Activated T-cell treated with anti-CD3 and anti-CD28 coated beads, Interleukin-2, amount 50 U/mL, for 72 hours (primary cell): ENCODE data around the gene NUP188. TPM values are rescaled to one million over a fixed set of nuclear protein-coding genes. Genes with fewer than 3 reads are reported as not detected.
"Not testable (repeated sequence)": the region's sequence is repeated elsewhere in the genome, so short reads cannot be mapped to it uniquely, and the experiment has no call there.

ENCODE experiments used
- ATAC-seq, 2 donors: fragments of 150-1000 bp; cut with Tn5 transposase; replicated peaks in 1 of 2; 2 replicates each; pipeline ENCODE4 v1.10.0; 2021; ENCODE audit warnings: moderate library complexity in 2 of 2, mild to moderate bottlenecking in 1 of 2
- DNase-seq, 2 donors: peaks; one replicate each; pipeline ENCODE4 v3.0.0; 2021 to 2022; ENCODE audit warnings: mixed read lengths in 1 of 2
- H3K27ac Mint-ChIP-seq: one replicate; pipeline ENCODE4 v1.8.0; 2022; ENCODE audit warnings: mild to moderate bottlenecking, moderate library complexity, mixed read lengths
- H3K27me3 Mint-ChIP-seq: one replicate; pipeline ENCODE4 v1.8.0; 2022; ENCODE audit warnings: low read depth, mixed read lengths
- H3K36me3 Mint-ChIP-seq, 2 donors: one replicate each; pipeline ENCODE4 v1.8.0; 2022; ENCODE audit warnings: mixed read lengths in 2 of 2, mild to moderate bottlenecking in 1 of 2; ENCODE audit not compliant: insufficient read depth in 2 of 2
- H3K4me1 Mint-ChIP-seq: one replicate; pipeline ENCODE4 v1.8.0; 2022; ENCODE audit warnings: low read depth, mixed read lengths
- H3K4me3 Mint-ChIP-seq, 2 donors: one replicate each; pipeline ENCODE4 v1.8.0; 2022; ENCODE audit warnings: mild to moderate bottlenecking in 2 of 2, mixed read lengths in 2 of 2, moderate library complexity in 2 of 2
- H3K9me3 Mint-ChIP-seq, 2 donors: one replicate each; pipeline ENCODE4 v1.8.0; 2022; ENCODE audit warnings: mixed read lengths in 2 of 2
- total RNA-seq, 2 donors: library from RNA; stranded (reverse); gene quantifications; one replicate each; pipeline ENCODE4 v1.2.3, GENCODE V29; 2022

NUP188 gene
- total RNA-seq, 2 donors from 2014 or later: 90.0 to 98.0 TPM

DNA sequence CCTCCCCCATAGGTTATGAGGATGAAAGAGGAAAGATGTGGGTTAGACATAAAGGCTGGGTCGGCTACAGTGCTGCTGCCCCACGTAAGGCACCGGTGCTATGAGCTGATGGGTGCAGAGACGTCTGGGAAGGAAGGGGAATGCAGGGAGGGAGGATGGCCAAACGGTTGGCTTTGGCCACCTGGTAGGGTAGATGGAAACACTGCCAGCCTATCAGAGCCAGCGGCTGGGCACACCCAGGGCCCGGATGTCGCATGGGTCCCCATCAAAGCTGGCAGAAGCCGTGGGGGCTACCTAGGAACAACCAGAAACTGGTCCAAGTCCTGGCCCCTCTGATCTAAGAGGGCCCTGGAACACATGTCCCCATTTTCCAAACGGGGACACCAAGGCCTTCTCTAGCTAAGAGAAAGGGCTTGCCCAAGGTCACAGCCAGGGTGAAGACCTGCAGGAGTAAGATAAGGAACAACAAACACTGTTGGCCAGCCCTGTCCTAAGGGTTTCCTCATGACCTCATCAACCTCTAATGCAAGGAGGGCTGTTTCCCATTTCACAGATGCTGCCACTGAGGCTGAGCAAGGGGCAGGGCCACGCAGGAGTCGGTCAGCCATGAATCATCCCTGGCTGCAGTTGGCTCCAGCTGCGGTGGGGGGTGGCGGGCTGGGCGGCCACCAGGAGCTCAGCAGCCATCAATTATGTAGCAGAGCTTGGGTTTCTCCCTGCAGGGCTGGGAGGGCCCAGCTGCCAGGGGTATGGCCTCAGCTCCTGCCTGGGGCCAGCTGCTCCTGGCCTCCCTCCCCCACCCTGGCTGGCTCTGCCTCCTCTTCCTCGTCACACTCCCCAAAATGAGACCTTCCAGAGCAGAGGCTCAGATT is 75.8 kb downstream of the NUP188 start:
- no peaks in the 10 kb centered on the region for H3K27me3 Mint-ChIP-seq
- no peak for ATAC-seq
- H3K4me3 Mint-ChIP-seq: no peak overlapping the region
- H3K27ac Mint-ChIP-seq: no peak overlapping the region
- DNase-seq: no peak
- peaks cover 0 to 1% of the 10 kb centered on the region in 2 donors for H3K36me3 Mint-ChIP-seq
- no peaks in the 10 kb centered on the region for H3K9me3 Mint-ChIP-seq
- peaks cover 23% of the 10 kb centered on the region for H3K4me1 Mint-ChIP-seq

DNA sequence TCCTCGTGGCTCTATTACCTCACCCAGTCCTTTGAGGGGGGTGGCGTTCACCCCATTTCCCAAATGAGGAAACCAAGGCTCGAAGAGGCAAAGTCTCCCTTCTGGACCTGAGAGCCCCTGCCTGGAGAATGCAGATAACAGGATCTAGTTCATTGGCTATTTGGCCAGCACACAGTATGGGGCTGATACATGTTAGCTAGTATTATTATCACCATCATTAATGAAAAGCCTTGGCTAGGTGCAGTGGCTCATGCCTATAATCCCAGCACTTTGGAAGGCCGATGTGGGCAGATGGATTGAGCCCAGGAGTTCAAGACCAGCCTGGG is 76.4 kb downstream of the NUP188 start:
- H3K36me3 Mint-ChIP-seq: peaks cover 0 to 1% of the 10 kb centered on the region in 2 donors
- ATAC-seq (no peak), DNase-seq (no peak)
- H3K4me1 Mint-ChIP-seq: peaks cover 27% of the 10 kb centered on the region
- H3K27ac Mint-ChIP-seq: no peak overlapping the region
- no peaks in the 10 kb centered on the region for H3K9me3 Mint-ChIP-seq
- no peak overlapping the region for H3K4me3 Mint-ChIP-seq
- no peaks in the 10 kb centered on the region for H3K27me3 Mint-ChIP-seq

DNA sequence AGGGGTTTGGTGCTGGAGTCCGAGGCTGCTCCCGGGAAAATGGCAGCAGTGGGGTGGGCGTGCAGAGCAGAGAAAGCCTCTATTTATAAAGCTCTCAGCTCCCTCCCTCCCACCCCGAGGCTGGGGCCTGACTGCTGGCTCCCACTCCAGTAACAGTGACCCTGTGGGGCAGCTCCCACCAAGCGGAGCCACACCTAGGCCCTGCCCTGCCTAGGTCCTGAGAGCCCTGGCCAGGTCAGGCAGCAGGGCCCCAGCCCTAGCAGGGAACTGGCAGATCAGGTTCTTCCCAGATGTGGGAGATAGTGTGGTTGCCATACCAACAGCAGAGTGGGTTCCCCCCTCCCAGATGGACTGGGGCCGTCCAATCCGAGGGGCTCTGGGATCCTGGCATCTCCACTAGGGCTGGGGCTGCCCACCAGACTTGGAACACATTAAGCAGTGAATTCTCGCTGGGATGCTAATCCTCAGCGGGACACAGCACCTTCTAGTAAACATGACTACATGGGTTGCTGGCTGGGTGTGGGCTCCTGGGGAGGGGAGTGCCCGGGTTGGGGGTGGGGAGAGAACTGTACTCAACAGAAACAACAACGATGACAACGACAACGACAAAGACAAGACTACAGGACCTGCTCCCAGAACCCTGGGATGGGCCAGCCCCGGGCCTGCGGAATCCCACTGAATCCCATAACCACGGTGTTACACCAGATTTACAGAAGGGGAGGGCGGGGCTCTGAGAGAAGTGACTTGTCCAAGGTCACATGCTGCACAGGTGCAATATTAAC is 79.1 kb downstream of the NUP188 start:
- H3K27ac Mint-ChIP-seq: no peak overlapping the region

DNA sequence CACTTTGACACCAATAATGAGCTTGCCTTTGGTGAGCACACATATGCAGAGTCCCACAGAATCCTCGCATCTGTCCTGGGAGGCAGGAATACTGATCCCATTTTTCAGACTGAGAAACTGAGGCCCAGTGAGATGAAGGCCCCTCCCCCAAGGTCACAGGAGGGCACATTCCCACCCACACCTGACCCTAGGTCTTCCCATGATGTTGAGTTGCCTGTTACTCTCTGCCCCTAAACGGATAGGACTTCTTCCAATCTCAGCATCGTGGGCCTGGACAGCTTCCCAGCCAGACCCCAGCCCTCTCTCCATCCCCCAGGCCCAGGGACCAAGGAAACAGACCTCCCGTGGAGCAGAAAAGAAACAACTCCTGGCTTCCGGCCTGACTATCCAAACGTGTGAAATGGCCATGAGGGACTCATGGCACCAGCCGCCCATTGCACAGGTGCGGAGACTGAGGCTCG is 79.8 kb downstream of the NUP188 start:
- peak overlapping the region; percentile 51 for H3K27ac Mint-ChIP-seq
- no peaks in the 10 kb centered on the region for H3K9me3 Mint-ChIP-seq
- H3K27me3 Mint-ChIP-seq: no peaks in the 10 kb centered on the region
- H3K4me3 Mint-ChIP-seq: peak overlapping the region; percentile 93 to 95
- ATAC-seq (no peak), DNase-seq (no peak)
- peaks cover 0 to 1% of the 10 kb centered on the region in 2 donors for H3K36me3 Mint-ChIP-seq
- peaks cover 41% of the 10 kb centered on the region for H3K4me1 Mint-ChIP-seq

More for the DNA sequence above, 79.1 kb downstream of the NUP188 start:
- Mint-ChIP-seq H3K36me3 (peaks cover 0 to 1% of the 10 kb centered on the region in 2 donors), H3K4me3 (peak overlapping the region; percentile 93 to 95), H3K27me3 (no peaks in the 10 kb centered on the region), H3K4me1 (peaks cover 41% of the 10 kb centered on the region), H3K9me3 (no peaks in the 10 kb centered on the region)
- DNase-seq (no peak), ATAC-seq (no peak)

DNA sequence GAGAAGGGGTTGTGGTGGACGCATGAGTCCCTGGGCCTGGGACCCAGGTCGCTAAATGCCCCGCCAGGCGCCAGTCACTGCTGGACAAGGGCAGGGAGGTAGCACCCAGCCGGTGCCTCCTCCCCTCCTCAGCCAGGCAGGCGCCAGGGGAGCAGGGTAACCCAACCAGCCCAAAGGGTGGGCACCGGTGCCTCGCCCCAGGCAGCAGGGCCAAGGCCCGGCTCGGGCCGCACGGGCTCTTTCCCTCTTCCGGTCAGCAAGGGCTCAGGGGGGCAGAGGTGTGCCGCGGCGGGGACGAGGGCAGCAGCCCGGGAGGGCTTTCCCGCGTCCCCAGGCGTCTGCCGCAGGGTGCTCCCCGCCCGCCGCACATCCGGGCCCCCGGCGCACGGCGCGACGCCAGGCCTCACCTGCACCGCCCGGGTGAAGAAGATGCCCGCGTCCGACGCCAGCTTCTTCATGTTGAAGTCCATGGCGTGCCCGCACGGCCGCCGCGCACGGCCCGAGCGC is 80.2 kb downstream of the NUP188 start:
- Mint-ChIP-seq H3K27me3 (no peaks in the 10 kb centered on the region), H3K9me3 (no peaks in the 10 kb centered on the region), H3K4me3 (peak overlapping the region; percentile 93 to 95), H3K36me3 (peaks cover 0 to 1% of the 10 kb centered on the region in 2 donors), H3K27ac (peak overlapping the region; percentile 51), H3K4me1 (peaks cover 39% of the 10 kb centered on the region)
- peak; percentile 81 to 82 for DNase-seq
- peak; percentile 71 to 74 for ATAC-seq

DNA sequence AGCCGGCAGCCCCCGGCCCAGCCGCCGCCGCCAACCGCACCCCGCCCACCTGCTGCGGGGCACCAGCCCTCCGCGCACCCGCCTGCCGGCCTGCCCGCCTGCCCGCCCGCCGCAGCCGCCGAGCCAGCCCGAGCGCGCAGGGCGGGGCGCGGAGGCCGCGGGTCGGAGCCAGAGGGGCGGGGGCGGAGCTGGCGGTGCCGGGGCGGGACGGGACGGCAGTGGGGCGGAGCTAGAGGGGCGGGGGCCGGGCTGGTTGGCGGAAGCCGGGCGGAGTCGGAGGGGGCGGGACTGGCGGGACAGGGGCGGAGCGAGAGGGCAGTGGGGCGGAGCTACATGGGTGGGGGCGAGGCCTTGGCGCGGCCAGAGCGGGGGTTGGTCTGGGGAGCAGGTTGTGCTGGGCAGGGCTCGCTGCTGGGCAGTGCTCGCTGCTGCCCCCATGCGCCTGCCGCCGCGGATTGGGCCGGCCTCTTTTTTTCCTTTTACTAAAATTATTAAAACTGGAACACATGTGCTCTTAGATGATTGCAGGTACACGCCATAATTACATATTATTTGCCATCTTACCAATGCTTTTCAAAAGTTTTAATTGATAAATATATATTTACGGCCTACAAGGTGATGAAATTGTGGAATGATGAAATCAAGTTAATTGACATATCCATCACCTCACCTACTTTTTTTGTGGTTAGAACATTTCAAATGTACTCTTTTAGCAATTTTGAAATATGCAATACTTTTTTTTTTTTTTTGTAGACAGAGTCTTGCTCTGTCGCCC is 80.9 kb downstream of the NUP188 start, which contains the start of gene SH3GLB2:
SH3GLB2 (minus strand) TSS at position 140 of the 775 bp plus-strand sequence. CDS start 177 bp downstream, outside the sequence.
- H3K27ac Mint-ChIP-seq: peak within 1 kb of the TSS; percentile 51
- peaks cover 35% of the 10 kb centered on the region for H3K4me1 Mint-ChIP-seq
- no peaks in the 10 kb centered on the region for H3K36me3 Mint-ChIP-seq
- H3K4me3 Mint-ChIP-seq: peak within 1 kb of the TSS; percentile 93 to 95
- DNase-seq: peak; percentile 93 to 97
- H3K27me3 Mint-ChIP-seq: no peaks in the 10 kb centered on the region
- H3K9me3 Mint-ChIP-seq: no peaks in the 10 kb centered on the region
- peak; percentile 92 for ATAC-seq

DNA sequence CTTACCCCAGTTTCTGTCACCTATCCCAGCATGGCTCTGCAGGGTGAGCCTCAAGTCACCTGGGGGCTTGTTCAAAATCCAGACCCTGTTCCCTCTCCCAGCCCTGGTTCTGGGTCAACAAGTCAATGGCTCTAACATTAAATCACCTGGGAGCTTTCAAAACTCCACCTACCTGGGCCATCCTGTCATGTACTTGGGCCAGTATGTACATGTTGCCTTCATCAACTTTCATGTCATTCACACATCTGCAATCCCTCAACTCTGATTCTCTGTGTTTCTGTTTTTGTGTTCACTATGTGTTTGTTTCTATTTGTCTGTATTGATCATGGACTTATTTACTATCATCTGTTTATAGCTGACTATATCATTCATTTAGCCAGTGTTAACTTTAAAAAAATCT is 82.7 kb downstream of the NUP188 start:
- Mint-ChIP-seq H3K27me3 (no peaks in the 10 kb centered on the region), H3K9me3 (no peaks in the 10 kb centered on the region), H3K4me1 (peaks cover 35% of the 10 kb centered on the region), H3K36me3 (no peaks in the 10 kb centered on the region), H3K27ac (no peak overlapping the region), H3K4me3 (no peak overlapping the region)
- no peak for ATAC-seq
- no peak for DNase-seq

DNA sequence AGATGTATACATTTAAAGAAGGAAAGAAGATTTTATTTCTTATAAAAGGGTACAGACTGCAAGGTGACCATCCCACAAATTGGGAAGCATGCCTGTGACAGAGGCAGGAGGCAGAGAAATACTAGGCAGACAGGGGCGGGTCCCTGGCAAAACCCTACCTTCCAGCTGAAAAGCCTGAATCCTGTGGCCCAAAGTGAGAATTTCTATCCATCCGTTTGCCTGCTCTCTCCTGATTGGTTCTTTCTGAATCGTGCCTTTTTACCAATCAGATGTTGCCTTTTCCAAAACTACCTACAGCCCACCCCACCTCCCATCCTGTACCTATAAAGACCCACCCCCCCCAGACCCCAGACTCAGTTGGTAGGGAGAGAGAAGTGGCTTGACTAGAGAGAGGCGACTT is 84.0 kb downstream of the NUP188 start:
- H3K27me3 Mint-ChIP-seq: no peaks in the 10 kb centered on the region
- ATAC-seq (no peak), DNase-seq (no peak)
- H3K4me3 Mint-ChIP-seq: no peak overlapping the region
- H3K27ac Mint-ChIP-seq: no peak overlapping the region
- no peaks in the 10 kb centered on the region for H3K9me3 Mint-ChIP-seq
- peaks cover 37% of the 10 kb centered on the region for H3K4me1 Mint-ChIP-seq
- H3K36me3 Mint-ChIP-seq: no peaks in the 10 kb centered on the region

DNA sequence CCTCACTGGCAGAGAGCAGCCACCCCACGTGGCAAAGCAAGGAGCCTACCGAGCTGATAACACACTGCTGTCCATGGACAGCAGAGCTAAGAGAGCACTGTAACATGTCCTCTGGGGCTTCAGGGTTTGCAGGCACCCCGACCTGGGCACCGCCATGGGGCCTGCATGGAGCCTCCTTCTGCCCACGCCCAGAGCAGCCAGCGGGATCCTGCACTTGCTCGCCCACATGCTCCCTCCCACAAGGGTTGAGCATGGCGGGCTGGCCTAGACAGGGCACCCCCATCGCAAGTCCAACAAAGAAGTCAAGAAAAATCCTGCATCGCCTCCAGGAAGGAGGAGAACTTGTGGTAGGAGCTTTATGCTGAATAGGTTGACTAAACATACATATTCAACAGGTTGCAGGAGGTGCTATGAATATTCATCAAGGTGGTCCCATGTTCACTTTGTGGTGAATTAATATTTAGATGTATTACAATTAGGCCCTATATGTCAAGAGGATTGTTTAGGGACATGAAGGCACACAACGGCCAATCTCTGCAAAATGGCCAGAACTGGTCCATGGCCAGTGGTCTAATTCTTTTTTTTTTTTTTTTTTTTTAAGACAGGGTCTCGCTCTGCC is 85.2 kb downstream of the NUP188 start:
- Mint-ChIP-seq H3K4me3 (no peak overlapping the region), H3K9me3 (no peaks in the 10 kb centered on the region), H3K27me3 (no peaks in the 10 kb centered on the region), H3K27ac (no peak overlapping the region), H3K4me1 (peaks cover 35% of the 10 kb centered on the region), H3K36me3 (peaks cover 2 to 3% of the 10 kb centered on the region in 2 donors)
- DNase-seq (no peak), ATAC-seq (no peak)

DNA sequence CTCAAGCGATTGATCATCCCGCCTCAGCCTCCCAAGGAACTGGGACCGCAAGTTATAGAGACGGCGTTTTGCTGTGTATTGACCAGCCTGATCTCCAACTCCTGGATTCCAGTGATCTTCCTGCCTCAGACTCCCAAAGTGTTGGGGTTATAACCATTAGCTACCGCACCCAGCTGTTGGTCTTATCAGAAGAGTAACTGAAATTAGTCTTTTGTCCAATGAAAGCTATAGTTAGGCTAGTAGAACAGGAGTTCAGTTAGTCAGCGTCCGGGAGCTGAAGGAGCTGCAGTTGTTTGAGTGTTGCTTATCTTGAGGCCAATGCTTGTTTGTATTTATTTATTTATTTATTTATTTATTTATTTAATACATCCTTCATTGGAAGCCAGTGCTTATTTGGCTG is 85.7 kb downstream of the NUP188 start:
- Mint-ChIP-seq H3K36me3 (peaks cover 2 to 3% of the 10 kb centered on the region in 2 donors), H3K27ac (no peak overlapping the region), H3K9me3 (no peaks in the 10 kb centered on the region), H3K4me1 (peaks cover 40% of the 10 kb centered on the region), H3K27me3 (no peaks in the 10 kb centered on the region), H3K4me3 (no peak overlapping the region)
- no peak for DNase-seq
- ATAC-seq: no peak

DNA sequence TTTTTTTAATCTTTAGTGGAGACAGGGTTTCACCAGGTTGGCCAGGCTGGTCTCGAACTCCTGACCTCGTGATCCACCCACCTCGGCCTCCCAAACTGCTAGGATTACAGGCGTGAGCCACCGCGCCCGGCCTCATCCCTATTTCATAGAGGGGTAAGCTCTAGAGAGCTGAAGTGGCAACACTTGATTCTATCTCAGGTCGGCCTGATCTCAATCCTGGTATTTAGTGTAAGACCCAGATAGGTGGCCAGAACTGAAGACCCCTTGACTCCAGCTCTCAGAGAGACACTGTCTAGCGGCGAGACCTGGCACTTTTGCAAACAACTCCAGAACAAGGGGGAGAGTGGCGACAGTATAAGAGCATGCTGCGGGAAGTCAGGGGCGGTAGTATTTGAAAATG is 88.3 kb downstream of the NUP188 start:
- peaks cover 27% of the 10 kb centered on the region for H3K4me1 Mint-ChIP-seq
- DNase-seq, H3K36me3 Mint-ChIP-seq, H3K27me3 Mint-ChIP-seq, H3K9me3 Mint-ChIP-seq: not testable (repeated sequence)
- peak overlapping the region; percentile 78 to 98 for H3K4me3 Mint-ChIP-seq
- H3K27ac Mint-ChIP-seq: peak overlapping the region; percentile 4
- ATAC-seq: peak in 1 of 2 donors; percentile 1

DNA sequence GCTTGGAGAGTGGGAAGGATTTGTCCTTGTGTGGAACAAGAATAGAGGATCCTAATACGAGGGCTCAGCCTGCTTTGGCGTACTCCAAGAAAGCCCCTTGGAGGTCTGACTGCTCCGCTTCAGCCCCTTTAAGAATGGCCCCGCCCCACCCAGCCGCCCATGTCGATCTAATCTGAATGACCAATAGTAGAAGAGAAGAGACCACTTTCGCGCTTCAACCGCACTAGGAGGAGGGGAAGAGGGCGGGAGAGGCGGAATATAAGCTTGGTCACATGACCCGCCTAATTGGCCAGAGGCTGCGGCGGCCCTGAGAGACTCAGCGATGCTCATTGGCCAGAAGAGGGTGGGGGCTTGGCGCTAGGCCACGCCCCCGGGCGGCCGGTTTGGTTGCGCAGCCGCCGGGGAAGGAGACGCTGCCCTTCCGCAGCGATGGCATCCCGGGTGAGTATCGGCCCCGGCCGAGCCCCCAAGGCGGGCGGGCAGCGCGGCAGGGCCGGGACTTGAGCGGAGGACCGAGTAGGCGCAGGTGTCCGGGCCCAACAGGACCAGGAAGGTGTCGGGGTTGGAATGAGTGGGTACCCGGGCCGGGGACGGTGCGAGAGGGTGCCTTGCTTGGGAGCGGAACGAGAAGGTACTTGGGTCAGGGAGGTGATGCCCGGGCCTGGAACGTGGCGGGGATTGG is 88.9 kb downstream of the NUP188 start, which contains the start of gene MIGA2:
MIGA2 (plus strand) TSS at position 386 of the 682 bp plus-strand sequence. CDS start 3,969 bp downstream, outside the sequence.
- Mint-ChIP-seq H3K4me3 (peak within 1 kb of the TSS; percentile 78 to 98), H3K27me3 (no peaks in the 10 kb centered on the region), H3K4me1 (peaks cover 27% of the 10 kb centered on the region), H3K27ac (peak within 1 kb of the TSS; percentile 53), H3K36me3 (peaks cover 2 to 3% of the 10 kb centered on the region in 2 donors), H3K9me3 (no peaks in the 10 kb centered on the region)
- ATAC-seq (peak; percentile 99), DNase-seq (peak; percentile 94 to 97)
